ENCODE data around the gene ANKS4B. TPM values are rescaled to one million over a fixed set of nuclear protein-coding genes. Genes with fewer than 3 reads are reported as not detected.

Gene ANKS4B
- total RNA-seq, 1 donor from 2014 or later = not detected

GRCh38 chr16:21197112-21197511, 36.4 kb upstream of the ANKS4B start:
- no peaks in the 10 kb centered on the region for H3K36me3 Mint-ChIP-seq (ENCODE audit: low read depth, unreplicated experiment)
- no peaks in the 10 kb centered on the region for H3K9me3 Mint-ChIP-seq (ENCODE audit: unreplicated experiment)
- H3K4me3 Mint-ChIP-seq (ENCODE audit: unreplicated experiment) = no peak overlapping the region
- no peak for DNase-seq (ENCODE audit: low spot score)
- no peaks in the 10 kb centered on the region for H3K4me1 Mint-ChIP-seq (ENCODE audit: unreplicated experiment)
- H3K27ac Mint-ChIP-seq (ENCODE audit: unreplicated experiment) = no peak overlapping the region
- TF ChIP-seq, protein P1, sequence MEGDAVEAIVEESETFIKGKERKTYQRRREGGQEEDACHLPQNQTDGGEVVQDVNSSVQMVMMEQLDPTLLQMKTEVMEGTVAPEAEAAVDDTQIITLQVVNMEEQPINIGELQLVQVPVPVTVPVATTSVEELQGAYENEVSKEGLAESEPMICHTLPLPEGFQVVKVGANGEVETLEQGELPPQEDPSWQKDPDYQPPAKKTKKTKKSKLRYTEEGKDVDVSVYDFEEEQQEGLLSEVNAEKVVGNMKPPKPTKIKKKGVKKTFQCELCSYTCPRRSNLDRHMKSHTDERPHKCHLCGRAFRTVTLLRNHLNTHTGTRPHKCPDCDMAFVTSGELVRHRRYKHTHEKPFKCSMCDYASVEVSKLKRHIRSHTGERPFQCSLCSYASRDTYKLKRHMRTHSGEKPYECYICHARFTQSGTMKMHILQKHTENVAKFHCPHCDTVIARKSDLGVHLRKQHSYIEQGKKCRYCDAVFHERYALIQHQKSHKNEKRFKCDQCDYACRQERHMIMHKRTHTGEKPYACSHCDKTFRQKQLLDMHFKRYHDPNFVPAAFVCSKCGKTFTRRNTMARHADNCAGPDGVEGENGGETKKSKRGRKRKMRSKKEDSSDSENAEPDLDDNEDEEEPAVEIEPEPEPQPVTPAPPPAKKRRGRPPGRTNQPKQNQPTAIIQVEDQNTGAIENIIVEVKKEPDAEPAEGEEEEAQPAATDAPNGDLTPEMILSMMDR (IDR thresholded peaks at IDR 0.05; ENCODE audit: unreplicated experiment) = no peak
- no peaks in the 10 kb centered on the region for H3K27me3 Mint-ChIP-seq (ENCODE audit: unreplicated experiment)

DNA sequence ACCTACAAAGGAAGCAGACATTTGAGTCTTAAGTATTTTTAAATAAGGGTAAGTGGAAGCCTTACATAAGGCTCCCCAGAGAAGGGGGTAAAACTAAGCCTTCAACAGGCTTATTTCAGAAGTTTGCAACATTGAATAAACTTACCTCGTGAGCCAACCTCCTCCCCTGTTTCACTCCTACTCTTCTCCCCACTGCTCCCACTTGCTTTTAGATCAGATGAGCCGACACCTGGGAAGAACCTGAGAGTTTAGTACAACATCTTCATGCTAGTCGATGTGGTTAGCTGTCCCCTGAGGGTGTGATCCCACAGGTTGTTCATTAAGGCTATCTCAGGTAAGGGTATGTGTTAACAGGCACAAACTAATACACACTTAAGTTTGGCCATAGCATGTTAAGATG, 35.9 kb upstream of the ANKS4B start:
- Mint-ChIP-seq H3K9me3 (ENCODE audit: unreplicated experiment) (no peaks in the 10 kb centered on the region), H3K27me3 (ENCODE audit: unreplicated experiment) (no peaks in the 10 kb centered on the region), H3K36me3 (ENCODE audit: low read depth, unreplicated experiment) (no peaks in the 10 kb centered on the region), H3K4me1 (ENCODE audit: unreplicated experiment) (no peaks in the 10 kb centered on the region), H3K4me3 (ENCODE audit: unreplicated experiment) (no peak overlapping the region), H3K27ac (ENCODE audit: unreplicated experiment) (no peak overlapping the region)
- TF ChIP-seq, protein P1 (IDR thresholded peaks at IDR 0.05; ENCODE audit: unreplicated experiment) = no peak
- DNase-seq (ENCODE audit: low spot score) = no peak

GRCh38 chr16:21199607-21200218, 33.8 kb upstream of the ANKS4B start:
- TF ChIP-seq, protein P1 (IDR thresholded peaks at IDR 0.05; ENCODE audit: unreplicated experiment) = no peak
- Mint-ChIP-seq H3K36me3 (ENCODE audit: low read depth, unreplicated experiment) (no peaks in the 10 kb centered on the region), H3K4me3 (ENCODE audit: unreplicated experiment) (no peak overlapping the region), H3K9me3 (ENCODE audit: unreplicated experiment) (no peaks in the 10 kb centered on the region), H3K27me3 (ENCODE audit: unreplicated experiment) (no peaks in the 10 kb centered on the region), H3K4me1 (ENCODE audit: unreplicated experiment) (no peaks in the 10 kb centered on the region), H3K27ac (ENCODE audit: unreplicated experiment) (no peak overlapping the region)
- DNase-seq (ENCODE audit: low spot score) = no peak

DNA sequence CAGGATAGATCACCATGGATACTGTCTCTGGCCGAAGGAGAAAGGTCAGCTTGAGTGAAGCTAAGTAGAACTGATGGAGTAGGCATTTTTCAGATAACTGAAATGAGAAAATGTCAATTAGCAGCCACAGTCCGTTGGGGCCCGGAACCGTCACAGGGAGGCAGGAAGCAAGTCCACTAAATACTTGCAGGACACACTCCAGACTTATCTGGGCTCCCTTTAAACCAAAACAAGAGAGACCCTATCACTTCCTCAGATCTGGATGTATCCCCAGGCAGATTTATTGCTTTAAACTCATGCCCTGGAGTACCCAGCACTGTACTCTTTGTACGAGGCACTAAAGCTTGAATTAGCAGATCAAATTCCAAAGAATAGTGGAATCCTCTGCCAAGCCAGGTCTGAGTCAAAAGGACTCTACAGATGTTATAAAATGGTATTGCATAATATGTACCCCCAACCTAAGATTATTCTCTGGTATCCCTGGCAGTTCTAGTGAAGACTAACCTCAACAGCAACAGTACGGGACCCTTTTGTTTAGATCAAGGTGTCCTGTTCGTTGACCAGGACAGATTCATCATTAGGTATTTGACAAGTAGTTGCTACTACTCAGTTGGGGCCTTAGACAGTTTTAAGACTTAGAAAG, 30.2 kb upstream of the ANKS4B start:
- Mint-ChIP-seq H3K27ac (ENCODE audit: unreplicated experiment) (no peak overlapping the region), H3K4me3 (ENCODE audit: unreplicated experiment) (no peak overlapping the region), H3K36me3 (ENCODE audit: low read depth, unreplicated experiment) (no peaks in the 10 kb centered on the region), H3K4me1 (ENCODE audit: unreplicated experiment) (no peaks in the 10 kb centered on the region), H3K27me3 (ENCODE audit: unreplicated experiment) (no peaks in the 10 kb centered on the region), H3K9me3 (ENCODE audit: unreplicated experiment) (no peaks in the 10 kb centered on the region)
- no peak for DNase-seq (ENCODE audit: low spot score)
- TF ChIP-seq, protein P1 (IDR thresholded peaks at IDR 0.05; ENCODE audit: unreplicated experiment) = no peak

- no peak for DNase-seq (ENCODE audit: low spot score)
- H3K4me3 Mint-ChIP-seq (ENCODE audit: unreplicated experiment) = no peak overlapping the region
- peaks cover 2% of the 10 kb centered on the region for H3K27me3 Mint-ChIP-seq (ENCODE audit: unreplicated experiment)
- H3K4me1 Mint-ChIP-seq (ENCODE audit: unreplicated experiment) = no peaks in the 10 kb centered on the region
- TF ChIP-seq, protein P1 (IDR thresholded peaks at IDR 0.05; ENCODE audit: unreplicated experiment) = no peak
- H3K27ac Mint-ChIP-seq (ENCODE audit: unreplicated experiment) = no peak overlapping the region
- no peaks in the 10 kb centered on the region for H3K9me3 Mint-ChIP-seq (ENCODE audit: unreplicated experiment)
- no peaks in the 10 kb centered on the region for H3K36me3 Mint-ChIP-seq (ENCODE audit: low read depth, unreplicated experiment)
Measured at GRCh38 chr16:21205303-21205702, 28.2 kb upstream of the ANKS4B start.

All from endothelial cell (in vitro differentiated cells).